Renal cortical epithelial cell (primary cell): Measurements from ENCODE around the gene ACTR1B. TPM values are rescaled to one million over a fixed set of nuclear protein-coding genes. Genes with fewer than 3 reads are reported as not detected.
"Not testable (repeated sequence)": the region's sequence is repeated elsewhere in the genome, so short reads cannot be mapped to it uniquely, and the experiment has no call there.

Experiments used
- DNase-seq: peaks from one replicate; pipeline ENCODE4 v3.0.0-alpha.2; 2011; ENCODE audit warnings: low read depth
- total RNA-seq: library from RNA; depleted of rRNA; stranded (reverse); fragments of >200 nt; gene quantifications from 2 replicates; pipeline ENCODE4 v1.2.3, GENCODE V29; 2014

ACTR1B gene
- total RNA-seq, 1 donor from 2014 or later: 75.3 TPM

DNA sequence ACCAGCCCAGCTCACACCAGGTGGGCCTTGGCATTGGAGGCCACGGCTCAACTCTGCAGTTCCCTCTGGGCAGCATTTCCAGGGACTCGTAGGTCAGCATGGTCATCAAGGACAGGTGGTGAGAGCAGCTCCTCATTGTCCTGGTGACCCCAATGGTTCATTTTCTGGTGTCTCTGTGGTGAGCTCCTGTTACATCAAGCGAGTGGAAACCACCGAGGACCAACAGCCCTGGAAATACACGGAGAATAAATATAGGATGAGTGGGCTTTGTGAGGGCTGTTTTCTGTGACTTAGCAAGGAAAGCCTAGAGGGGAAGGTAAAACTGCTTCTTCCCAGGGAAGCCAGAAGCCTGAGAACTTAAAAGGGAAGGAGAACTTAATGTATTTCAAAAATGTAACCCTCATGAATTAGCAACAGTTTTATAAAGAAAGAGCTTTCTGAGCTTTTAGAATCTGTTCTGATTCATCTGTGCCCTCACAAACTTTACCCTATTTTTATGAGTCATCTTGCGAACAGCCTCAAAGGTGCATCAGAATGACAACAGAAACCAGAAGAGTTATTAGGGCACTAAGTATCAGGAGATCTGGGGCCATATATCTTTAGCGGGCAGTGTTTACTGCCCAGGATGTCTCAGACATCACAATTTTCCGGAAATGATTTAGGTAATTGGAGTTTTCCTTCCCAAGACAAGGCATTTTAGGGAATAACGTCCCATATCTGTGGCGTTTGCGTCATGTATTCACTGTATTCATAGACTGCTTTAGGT lies 24.4 kb upstream of the ACTR1B start:
- DNase-seq: peak; percentile 27

DNA sequence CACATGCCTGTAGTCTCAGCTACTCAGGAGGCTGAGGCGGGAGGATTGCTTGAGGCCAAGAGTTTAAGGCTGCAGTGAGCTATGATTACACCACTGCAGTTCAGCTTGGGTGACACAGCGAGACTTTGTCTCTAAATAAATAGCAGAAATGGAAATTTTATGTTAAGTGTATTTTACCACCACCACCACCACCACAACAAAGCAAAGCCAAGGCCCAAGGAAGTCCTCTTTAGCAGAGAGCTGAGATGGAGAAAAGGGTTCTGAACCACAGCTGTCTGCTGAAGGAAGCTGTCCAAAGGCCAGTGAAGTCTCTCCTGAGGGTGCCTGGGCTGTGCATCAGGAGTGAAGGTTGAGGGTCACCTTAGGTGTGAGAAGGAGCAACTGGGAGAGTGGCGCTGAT lies 23.4 kb upstream of the ACTR1B start:
- DNase-seq: not testable (repeated sequence)

DNA sequence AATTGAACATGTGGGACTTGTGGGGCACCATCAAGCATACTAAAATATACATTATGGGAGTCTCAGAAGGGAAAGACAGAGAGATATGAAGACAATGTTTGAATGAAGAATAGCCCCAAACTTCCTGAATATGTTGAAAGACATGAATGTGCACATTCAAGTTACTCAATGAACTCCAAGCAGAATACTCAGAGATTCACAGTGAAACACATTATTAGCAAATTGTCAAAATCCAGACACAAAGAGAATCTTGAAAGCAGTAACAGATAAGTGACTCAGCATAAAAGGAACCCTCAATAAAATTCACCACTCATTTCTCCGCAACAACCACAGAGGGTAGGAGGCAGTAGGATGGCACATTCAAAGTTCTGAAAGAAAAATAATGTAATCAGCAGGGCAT lies 14.5 kb upstream of the ACTR1B start:
- no peak for DNase-seq

DNA sequence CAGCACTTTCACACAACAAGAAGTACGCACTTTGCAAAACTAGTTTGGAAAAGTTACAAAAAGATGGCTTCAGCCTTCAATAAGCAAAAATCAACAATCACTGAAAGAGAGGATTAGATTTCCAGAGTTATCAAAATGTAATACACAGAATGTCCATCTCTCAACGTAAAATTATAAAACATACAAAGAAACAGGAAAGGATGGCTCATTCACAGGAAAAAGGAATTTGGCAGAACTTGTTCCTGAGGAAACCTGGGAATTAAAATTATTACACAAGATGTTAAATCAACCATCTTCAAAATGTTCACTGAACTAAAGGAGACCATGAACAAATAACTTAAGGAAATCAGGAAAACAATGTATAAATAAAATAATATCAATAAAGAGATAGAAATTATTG lies 13.6 kb upstream of the ACTR1B start:
- DNase-seq: no peak

DNA sequence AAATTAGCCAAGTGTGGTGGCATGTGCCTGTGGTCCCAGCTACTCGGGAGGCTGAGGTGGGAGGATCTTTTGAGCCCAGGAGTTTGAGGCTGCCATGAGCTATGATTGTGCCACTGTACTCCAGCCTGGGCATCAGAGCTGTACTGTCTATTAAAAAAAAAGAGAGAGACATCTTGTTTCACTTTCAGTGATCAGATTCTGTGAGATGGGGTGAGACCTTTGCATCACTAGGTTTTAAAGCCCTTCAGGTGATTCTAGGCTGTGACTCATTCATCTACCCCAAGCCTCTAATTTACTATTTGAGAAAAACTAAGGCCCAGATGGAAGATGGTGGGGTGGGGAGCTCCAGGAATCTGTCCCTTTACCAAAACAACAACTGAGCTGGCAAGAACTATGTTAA lies 12.8 kb upstream of the ACTR1B start:
- no peak for DNase-seq

DNA sequence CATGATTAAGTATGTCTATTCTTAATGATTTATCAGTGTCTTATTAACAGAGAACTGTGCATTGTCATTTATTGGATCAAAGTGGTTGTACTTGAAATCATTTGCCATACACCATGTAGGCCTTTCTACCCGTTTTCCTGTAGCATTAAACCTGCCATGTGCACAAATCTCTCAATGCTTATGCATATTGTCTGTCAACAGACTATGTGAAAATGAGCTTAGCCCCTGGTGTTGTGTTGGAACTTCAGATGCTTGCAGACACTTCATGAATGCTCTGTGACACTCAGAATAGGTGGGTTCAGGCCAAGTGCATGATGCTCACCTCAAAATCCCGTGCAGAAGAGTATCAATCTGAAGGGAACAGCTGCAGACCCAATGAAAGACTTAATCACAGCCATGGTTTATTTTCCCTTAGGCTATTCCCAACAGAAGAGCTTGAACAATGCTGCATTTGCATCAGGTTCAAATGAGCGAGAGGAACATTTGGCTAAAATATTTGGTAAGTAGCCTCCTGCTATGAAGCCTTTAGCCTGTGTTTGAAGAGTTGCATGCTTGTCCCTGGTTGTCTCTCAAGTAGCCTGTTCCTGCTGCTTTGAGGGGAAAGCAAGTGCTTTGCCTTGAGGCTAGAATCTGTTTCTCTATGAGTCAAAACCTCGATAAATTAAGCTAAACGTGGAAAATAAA lies 11.7 kb upstream of the ACTR1B start:
- no peak for DNase-seq

DNA sequence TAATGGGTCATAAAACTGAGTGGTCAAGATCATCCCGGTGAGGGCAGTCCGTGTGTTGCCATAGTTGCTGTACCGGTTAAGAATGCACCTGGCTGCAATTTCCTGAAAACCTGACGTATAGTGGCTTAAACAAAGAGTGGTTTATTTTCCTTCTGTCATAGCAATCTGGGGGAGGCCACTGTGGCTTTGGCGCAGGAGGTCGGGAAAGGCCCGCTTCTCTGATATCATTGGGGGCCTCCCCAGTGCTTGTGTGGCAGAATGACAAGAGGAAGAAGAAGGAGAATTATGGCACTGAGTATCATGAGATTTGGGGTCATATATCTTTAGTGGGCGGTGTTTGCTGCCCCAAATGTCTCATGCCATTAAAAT lies 10.1 kb upstream of the ACTR1B start:
- DNase-seq: no peak

DNA sequence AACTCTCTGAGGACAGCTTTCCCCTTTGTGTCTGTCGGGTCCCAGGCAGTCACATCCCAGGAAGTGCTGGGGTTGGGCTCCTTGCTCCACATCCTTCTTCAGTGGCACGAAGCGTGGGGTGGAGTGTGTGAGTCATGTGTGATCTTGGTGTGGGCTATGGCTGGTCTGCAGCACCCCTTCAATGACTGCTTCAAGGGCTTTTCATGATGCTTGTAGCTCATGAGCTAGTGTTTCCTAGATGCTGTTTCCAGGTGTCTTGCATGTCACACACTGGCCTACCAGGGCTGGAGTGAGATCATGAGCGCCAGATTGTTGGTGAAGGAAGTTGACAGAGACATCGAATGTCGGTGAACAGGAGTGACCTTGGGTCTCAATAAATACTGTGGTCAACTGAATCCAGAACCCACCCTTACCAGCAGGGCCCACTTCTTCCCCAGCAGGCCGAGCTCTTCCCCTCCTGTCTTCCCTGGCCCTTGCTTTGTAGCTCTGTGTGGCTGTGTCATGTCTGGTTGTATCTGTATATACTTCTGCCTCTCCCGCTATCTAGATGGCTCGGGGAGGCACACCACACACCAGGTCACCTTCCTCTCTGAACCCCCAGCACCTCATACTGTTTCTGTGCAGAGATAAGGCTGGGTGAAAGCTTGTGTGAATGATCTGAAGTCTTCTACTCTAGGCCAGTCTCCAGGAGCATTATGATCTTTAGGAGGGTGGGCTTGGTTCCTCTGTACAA lies 9.5 kb upstream of the ACTR1B start:
- no peak for DNase-seq

DNA sequence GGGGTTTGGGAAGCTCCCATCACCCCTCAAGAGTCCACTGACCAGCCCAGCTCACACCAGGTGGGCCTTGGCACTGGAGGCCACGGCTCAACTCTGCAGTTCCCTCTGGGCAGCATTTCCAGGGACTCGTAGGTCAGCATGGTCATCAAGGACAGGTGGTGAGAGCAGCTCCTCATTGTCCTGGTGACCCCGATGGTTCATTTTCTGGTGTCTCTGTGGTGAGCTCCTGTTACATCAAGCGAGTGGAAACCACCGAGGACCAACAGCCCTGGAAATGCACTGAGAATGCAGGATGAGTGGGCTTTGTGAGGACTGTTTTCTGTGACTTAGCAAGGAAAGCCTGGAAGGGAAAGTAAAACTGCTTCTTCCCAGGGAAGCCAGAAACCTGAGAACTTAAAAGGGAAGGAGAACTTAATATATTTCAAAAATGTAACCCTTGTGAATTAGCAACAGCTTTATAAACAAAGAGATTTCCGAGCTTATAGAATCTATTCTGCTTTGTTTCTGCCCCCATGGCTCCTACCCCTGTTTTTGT lies 8.8 kb upstream of the ACTR1B start:
- DNase-seq: not testable (repeated sequence)

DNA sequence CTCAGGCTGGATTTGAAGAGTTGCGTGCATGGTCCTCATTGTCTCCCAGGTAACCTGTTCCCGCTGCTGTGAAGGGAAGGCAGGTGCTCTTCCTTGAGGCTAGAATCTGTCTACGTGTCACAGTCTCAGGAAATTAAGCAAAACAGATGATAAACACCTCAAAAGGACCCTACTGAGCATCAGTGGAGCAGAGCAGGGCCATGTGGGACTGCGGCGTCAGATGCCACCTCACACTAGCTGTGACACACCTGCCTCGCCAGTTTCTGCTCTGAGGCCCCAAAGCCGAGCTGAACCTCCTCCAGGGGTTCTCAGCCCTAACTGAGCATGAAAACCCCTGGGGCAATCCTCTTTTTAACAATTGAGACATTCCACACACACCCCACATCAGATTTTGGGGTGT lies 7.7 kb upstream of the ACTR1B start:
- no peak for DNase-seq

DNA sequence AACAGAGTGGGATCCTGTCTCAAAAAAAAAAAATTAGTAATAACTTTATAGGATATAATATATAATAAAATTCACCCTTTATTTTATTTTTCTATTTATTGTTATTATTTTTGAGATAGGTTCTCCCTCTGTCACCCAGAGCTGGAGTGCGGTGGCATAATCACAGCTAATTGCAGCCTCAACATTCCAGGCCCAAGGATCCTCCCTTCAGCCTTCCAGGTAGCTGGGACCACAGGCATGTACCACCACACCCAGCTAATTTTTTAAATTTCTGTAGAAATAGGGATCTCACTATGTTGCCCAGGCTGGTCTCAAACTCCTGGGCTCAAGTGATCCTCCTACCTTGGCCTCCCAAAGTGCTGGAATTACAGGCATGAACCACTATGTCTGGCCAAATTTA lies 6.6 kb upstream of the ACTR1B start:
- no peak for DNase-seq

DNA sequence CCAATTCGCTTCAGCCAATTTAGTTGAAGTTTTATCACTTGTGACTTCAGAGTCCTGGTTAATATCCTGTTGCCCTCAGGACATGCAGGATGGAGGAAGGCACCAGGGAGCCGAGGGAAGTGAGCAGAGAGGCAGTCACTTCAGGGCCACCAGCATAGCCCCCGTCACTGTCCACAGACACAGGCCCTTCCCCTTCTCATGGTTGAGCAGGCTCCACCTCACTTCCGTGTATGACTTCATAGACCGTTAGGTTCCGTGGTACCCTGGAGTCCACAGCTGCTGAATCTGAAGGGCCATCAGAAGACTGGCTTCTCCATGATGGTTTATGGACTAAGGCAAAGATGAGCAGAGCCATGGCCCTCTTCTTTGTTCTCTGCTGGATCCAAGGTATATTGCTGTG lies 5.6 kb upstream of the ACTR1B start, which contains the start of gene C2orf92:
Gene C2orf92, plus strand, starts transcription at position 266 of the 400 bp plus-strand sequence. Its CDS starts 76 bp downstream, at position 342.
- DNase-seq: no peak

DNA sequence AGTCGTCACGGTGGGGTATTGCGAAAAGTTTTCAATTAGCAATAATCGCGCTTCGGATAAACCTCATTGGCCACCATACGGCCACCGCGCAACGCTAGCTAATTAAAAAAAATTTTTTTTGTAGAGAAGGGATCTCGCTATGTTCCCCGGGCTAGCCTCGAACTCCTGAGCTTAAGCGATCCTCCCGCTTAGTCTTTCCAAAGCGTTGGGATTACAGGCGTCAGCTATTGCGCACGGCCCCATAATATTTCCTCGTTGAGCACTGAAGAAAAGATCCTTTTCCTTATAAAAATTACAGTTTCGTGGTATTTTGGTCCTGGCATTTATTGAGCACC lies 759 bp upstream of the ACTR1B start:
- no peak for DNase-seq

DNA sequence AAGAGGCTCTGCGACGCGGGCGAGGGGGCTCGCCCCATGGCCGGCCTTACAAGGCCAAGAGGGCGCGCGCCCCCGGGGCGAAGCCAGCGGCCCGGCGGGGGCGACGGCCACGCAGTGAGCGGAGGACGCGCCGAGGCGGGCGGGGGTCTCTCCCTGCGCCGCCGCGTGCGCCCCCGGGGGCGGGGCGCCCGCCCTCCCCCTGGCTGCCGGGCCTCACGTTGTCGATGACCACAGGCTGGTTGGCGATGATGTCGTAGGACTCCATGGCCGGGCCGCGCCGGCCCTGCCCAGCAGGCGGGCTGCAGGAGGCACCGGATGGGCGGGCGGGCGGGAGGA lies 250 bp downstream of the ACTR1B start:
- no peak for DNase-seq

DNA sequence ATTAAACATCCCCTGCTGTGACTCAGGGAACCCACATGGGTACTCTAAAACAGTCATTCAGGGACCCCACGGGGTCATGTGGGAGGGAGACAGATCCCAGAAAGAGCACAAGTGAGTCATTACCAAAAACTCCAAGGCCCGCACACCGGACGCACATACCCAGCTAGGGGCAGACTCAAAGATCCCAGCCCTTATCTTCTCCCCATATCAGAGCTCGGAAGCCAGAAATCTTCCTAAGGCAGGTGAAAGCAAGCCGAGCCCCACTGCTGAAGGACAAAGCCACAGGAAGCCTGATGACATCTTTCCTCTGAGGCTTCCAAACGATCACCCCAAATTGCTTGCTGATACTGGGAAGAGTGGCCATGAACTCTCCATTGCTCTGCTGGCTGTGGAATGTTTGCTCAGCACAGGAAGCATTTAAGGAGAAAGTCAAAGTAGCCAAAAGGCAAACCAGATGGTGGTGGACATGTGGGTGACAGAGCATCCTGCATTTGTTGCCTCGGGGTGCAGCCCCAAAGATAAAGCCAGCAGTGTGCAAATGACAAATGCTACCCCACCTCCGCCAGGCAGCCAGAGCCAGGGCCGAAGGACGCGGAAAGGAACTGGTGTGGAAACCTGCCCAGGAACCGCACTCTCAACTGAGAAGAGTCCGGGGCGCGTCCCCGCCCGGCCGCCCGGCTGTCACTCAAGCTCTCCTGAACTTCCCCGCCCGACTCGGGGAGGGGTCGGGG lies 784 bp downstream of the ACTR1B start:
- peak; percentile 76 for DNase-seq

DNA sequence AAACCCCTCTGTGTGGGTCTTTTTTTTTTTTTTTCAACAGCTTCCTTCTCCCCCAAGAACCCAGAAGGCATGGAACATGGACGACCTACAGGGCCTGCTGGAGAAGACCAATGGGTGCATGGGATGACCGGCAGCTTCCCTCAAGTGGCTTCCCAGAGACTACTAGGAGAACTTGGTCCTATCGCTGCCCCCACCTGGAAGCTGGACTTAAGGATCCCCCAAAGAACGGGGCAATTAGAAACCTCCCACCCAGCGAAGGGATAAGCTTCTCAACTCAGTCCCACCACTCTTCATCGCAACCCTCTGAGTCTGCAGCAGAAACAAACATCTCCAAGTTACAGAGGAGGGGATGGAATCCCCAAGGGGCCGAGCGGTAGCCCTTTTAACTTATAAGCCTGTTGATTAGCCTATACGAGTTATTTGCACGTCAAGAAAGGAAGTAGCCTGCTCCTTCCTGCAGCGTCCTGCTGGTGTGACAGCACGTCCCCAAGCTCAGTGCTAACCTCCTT lies 1.4 kb downstream of the ACTR1B start:
- DNase-seq: no peak

DNA sequence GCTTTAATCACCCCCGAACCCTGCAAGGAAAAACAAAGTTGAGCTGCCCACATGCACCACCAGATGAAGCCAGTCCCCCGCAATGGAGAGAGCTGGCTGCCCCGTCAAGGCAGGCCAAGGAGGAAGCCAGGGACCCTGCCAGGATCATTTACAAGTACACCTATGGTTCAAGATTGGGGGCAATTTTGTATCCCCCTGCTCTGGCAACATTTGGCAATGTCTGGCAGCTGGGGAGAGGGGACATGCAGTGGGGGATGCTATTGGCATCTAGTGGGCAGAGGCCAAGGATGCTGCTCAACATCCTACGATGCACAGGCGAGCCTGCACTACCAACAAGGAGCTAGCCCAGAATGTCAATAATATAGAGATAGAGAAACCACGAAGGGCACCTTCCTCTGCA lies 1.9 kb downstream of the ACTR1B start:
- no peak for DNase-seq

DNA sequence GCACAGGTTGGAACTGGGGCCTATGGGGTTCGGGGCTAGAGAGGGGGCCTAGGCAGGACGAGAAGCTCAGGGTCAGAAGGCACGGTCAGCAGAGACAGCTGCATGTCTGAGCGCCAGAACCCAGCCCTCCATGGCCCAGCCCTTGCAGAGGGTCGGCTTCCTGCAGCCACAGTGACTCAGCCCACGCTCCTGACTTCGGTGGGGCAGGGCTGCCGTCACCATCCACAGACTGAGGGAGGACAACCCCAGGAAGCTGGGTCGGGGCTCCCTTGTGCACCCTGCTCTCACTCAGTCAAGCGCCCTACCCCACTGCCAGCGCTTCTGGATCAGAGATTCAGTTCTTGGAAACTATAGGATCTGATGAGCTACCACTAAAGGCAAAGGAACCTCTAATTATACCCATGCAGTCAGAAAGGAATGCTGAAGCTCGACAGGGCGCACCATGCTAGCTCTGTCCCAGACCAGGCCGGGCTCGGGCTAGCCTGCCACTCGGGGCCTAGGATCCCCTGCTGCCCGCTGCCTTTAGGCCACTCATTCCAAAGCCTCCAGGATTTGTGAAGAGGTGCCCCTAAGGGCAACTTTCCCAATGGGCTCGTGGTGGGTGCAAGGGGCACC lies 3.0 kb downstream of the ACTR1B start:
- no peak for DNase-seq

DNA sequence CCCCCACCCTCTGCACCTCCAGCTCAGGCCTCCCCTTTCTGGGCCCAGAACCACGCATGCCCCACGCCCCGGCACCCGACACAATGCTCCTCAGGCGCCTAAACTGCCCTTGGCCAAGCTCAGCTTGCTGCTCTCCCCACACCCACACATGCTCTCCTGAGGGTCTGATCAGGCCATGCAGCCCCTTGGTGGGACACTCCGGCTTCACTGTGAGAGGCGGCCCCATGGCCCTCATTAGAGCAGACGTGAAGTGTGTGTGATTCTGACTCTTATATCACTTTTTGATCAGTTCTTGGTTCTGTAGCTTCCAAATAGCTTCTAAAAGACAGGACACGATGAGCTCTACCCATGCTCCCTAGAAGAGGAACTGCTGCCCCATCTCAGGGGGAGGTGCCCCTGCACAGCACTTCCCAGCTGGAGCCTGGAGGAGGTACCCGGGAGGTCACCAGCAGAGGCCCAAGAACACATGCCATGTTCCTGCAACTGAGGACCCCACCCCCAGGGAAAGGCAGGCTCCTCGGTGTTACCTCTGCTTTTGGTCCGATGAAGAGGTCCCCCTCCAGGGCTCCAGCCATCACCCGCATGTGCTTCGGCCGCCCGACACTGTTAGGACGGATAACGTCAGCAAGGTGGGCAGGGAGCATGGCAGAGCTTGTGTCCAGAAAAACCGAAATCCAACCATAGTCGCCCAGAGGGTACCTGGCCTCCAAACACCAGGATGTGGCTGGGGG lies 3.6 kb downstream of the ACTR1B start:
- DNase-seq: no peak

DNA sequence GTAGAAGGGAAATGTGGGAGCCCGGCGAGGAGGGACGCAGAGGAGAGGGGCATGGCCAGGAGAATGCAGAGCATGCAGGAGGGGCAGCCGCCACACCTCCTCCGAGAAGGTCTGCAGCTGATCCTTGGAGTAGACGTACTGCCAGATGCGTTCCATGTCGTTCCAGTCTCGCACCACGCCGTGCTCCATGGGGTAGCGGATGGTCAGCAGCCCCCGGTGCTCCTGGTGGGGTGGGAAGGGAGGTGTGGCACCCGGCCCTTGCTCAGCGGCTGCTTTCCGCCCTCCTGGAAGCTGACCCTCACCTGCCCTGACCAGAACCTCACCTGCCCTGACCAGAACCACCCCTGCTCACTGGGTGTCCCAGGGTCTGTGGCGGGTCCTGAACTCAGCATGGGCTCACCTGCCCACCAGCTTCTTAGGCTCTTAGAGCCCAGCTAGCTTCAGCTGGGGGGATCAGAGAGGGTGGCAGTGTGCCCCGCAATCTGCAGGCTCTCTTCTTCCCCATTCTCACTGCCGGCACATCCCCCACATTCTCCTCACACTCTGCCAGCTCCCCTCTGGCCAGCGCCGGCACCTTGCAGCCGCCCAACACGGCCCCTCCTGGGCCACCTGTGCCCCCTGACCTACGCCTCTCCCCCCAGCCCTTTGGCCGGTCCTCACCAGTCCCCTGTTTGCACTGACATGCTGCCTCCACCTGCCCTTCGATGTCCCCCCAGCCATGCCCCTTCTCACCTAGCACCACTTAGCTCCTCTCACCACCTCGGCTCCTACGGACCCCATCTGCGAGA lies 4.4 kb downstream of the ACTR1B start:
- no peak for DNase-seq
